Activated CD4-positive, alpha-beta T cell treated with anti-CD3 and anti-CD28 coated beads, Interleukin-2, amount 10 ng/mL, durations not matched to agents 7 days and 5 days (primary cell): ENCODE results near the gene MAP2K7. TPM values are rescaled to one million over a fixed set of nuclear protein-coding genes. Genes with fewer than 3 reads are reported as not detected.
"Not testable (repeated sequence)": the region's sequence is repeated elsewhere in the genome, so short reads cannot be mapped to it uniquely, and the experiment has no call there.

Source experiments
- CTCF ChIA-PET: fragments of 350-600 bp; sonication (Branson Sonifier 250); formaldehyde crosslinking; loops from one replicate; lab custom pipeline; 2021; ENCODE audit warnings: antibody characterized with exemption; lab: Charles Lee
- POLR2A ChIA-PET: fragments of 350-600 bp; sonication (Branson Sonifier 250); formaldehyde crosslinking; loops from one replicate; lab custom pipeline; 2021; ENCODE audit warnings: antibody characterized with exemption; lab: Charles Lee
- DNase-seq: peaks from one replicate; pipeline ENCODE4 v3.0.0-alpha.2; 2020
- H3K27ac Mint-ChIP-seq: one replicate; pipeline ENCODE4 v1.8.0; 2021; ENCODE audit warnings: mild to moderate bottlenecking, moderate library complexity, mixed read lengths
- H3K27me3 Mint-ChIP-seq: one replicate; pipeline ENCODE4 v1.8.0; 2021; ENCODE audit warnings: mixed read lengths
- H3K36me3 Mint-ChIP-seq: one replicate; pipeline ENCODE4 v1.8.0; 2021; ENCODE audit warnings: low read depth, mixed read lengths
- H3K4me1 Mint-ChIP-seq: one replicate; pipeline ENCODE4 v1.8.0; 2021; ENCODE audit warnings: mixed read lengths
- H3K4me3 Mint-ChIP-seq: one replicate; pipeline ENCODE4 v1.8.0; 2021; ENCODE audit warnings: mild to moderate bottlenecking, moderate library complexity, mixed read lengths
- H3K9me3 Mint-ChIP-seq: one replicate; pipeline ENCODE4 v1.8.0; 2021; ENCODE audit warnings: mixed read lengths
- total RNA-seq, 2 experiments: library from RNA; stranded (reverse); gene quantifications; one replicate each; pipeline ENCODE4 v1.2.3, GENCODE V29; 2021

The MAP2K7 gene
- total RNA-seq, result 10 to 100 TPM; 44.1 to 45.6 TPM

- peaks cover 29% of the 10 kb centered on the region for H3K4me1 Mint-ChIP-seq
- peaks cover 10% of the 10 kb centered on the region for H3K36me3 Mint-ChIP-seq
- no peaks in the 10 kb centered on the region for H3K27me3 Mint-ChIP-seq
- peak within 1 kb of the TSS; percentile 81 for H3K4me3 Mint-ChIP-seq
- DNase-seq, result peak; percentile 100
- H3K9me3 Mint-ChIP-seq, result no peaks in the 10 kb centered on the region
- ChIA-PET CTCF (interaction anchor here (0.6 to 1.6 kb wide), 18 partner anchors 8 to 335 kb away, joined by 3 to 19 read pairs (median 4); partner anchors contain the start of genes SNAPC2, TIMM44 and TRAPPC5), POLR2A (interaction anchor here (0.6 kb wide), 1 partner anchor 543 kb away, joined by 12 read pairs; no protein-coding TSS in a partner anchor)
- peak within 1 kb of the TSS; percentile 94 for H3K27ac Mint-ChIP-seq
These were observed at the start of gene MAP2K7 for GRCh38 chr19:7903244-7904073. MAP2K7 (plus strand) TSS chr19:7903877; CDS start chr19:7903945, 68 bp downstream.

GRCh38 chr19:7855426-7856108 is 48.1 kb upstream of the MAP2K7 start:
- Mint-ChIP-seq H3K27me3 (no peaks in the 10 kb centered on the region), H3K27ac (no peak overlapping the region), H3K4me3 (no peak overlapping the region), H3K36me3 (no peaks in the 10 kb centered on the region), H3K4me1 (peaks cover 3% of the 10 kb centered on the region), H3K9me3 (no peaks in the 10 kb centered on the region)
- CTCF ChIA-PET, result no interaction called here
- POLR2A ChIA-PET, result no interaction called here
- no peak for DNase-seq

GRCh38 chr19:7856109-7856591 is 47.5 kb upstream of the MAP2K7 start:
- POLR2A ChIA-PET, result no interaction called here
- peaks cover 3% of the 10 kb centered on the region for H3K27me3 Mint-ChIP-seq
- H3K27ac Mint-ChIP-seq, result no peak overlapping the region
- no peak for DNase-seq
- H3K4me1 Mint-ChIP-seq, result peaks cover 3% of the 10 kb centered on the region
- no peaks in the 10 kb centered on the region for H3K36me3 Mint-ChIP-seq
- CTCF ChIA-PET, result no interaction called here
- H3K4me3 Mint-ChIP-seq, result no peak overlapping the region
- H3K9me3 Mint-ChIP-seq, result no peaks in the 10 kb centered on the region

DNA sequence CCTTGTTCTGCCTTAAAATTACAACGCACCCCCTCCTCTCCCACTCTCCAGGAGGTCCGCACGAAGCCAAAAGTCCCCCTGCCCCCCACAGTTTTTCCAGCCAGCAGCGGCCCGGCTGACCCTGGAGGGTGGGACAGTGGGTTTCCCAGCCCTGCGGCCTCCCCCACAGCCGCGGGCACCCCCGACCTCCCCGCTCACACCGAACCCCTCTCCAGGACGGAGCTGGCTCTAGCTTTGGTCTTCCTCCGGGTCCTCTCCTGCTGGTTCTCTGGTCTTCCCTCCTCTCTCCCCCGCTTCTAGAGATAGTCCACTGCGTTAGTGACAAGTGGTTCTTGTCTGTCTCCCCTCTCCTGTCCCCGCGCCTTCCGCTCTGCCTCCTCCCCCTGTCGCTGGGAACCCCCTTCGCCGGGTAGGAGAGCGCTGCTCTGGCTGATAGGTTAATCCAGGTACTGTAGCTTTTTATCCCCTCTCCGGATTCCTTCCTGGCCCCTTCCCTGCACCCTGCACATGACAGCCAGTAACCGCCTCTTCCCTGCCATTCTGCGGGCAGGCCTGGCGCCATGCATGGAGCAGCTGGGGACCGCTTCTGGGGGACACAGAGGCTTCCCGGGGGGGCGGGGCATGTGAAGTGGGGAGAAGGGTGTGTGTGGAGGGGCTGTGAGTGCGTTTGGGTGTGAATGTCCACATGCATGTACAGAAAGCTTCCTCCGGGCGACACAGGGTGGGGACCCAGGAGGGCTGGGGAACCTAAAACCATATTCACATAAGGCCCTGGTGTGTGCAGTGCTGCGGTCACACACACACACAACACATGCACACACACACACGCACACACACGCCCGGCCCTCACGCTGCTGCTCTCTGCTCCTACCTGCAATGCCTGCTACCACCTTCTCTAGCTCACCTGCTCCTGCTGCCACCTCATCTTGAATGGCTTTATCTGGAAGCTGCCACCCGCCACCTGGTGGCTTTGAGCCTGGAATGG is 46.7 kb upstream of the MAP2K7 start:
- Mint-ChIP-seq H3K4me3 (no peak overlapping the region), H3K27ac (no peak overlapping the region)

GRCh38 chr19:7857727-7858108 is 46.0 kb upstream of the MAP2K7 start:
- Mint-ChIP-seq H3K4me3 (no peak overlapping the region), H3K9me3 (no peaks in the 10 kb centered on the region), H3K36me3 (no peaks in the 10 kb centered on the region), H3K27ac (no peak overlapping the region), H3K4me1 (peaks cover 3% of the 10 kb centered on the region), H3K27me3 (peaks cover 6% of the 10 kb centered on the region)
- ChIA-PET POLR2A (no interaction called here), CTCF (interaction anchor here (0.5 to 4.9 kb wide), 5 partner anchors 11 to 269 kb away, joined by 3 to 28 read pairs (median 3); partner anchors contain the start of genes MAP2K7 and TIMM44)
- DNase-seq, result no peak

More for the DNA sequence above, 46.7 kb upstream of the MAP2K7 start:
- Mint-ChIP-seq H3K9me3 (no peaks in the 10 kb centered on the region), H3K27me3 (peaks cover 6% of the 10 kb centered on the region), H3K36me3 (no peaks in the 10 kb centered on the region), H3K4me1 (peaks cover 3% of the 10 kb centered on the region)
- ChIA-PET POLR2A (no interaction called here), CTCF (interaction anchor here (1.4 to 4.9 kb wide), 2 partner anchors 12 to 87 kb away, joined by 8 to 28 read pairs; partner anchors contain the start of gene TIMM44)
- no peak for DNase-seq

GRCh38 chr19:7858109-7858770 is 45.4 kb upstream of the MAP2K7 start:
- Mint-ChIP-seq H3K27me3 (peaks cover 6% of the 10 kb centered on the region), H3K4me3 (no peak overlapping the region), H3K36me3 (no peaks in the 10 kb centered on the region), H3K4me1 (no peaks in the 10 kb centered on the region), H3K9me3 (no peaks in the 10 kb centered on the region), H3K27ac (no peak overlapping the region)
- no peak for DNase-seq
- CTCF ChIA-PET, result interaction anchor here (0.5 to 4.9 kb wide), 5 partner anchors 11 to 269 kb away, joined by 3 to 28 read pairs (median 3); partner anchors contain the start of genes MAP2K7 and TIMM44
- POLR2A ChIA-PET, result no interaction called here

GRCh38 chr19:7859087-7859486 is 44.6 kb upstream of the MAP2K7 start:
- POLR2A ChIA-PET, result not testable (repeated sequence)

GRCh38 chr19:7859831-7860713 is 43.6 kb upstream of the MAP2K7 start:
- peaks cover 5% of the 10 kb centered on the region for H3K4me1 Mint-ChIP-seq
- DNase-seq, result no peak
- ChIA-PET CTCF (interaction anchor here (4.9 kb wide), 1 partner anchor 9 kb away, joined by 28 read pairs; no protein-coding TSS in a partner anchor), POLR2A (no interaction called here)
- peaks cover 9% of the 10 kb centered on the region for H3K27me3 Mint-ChIP-seq
- H3K36me3 Mint-ChIP-seq, result no peaks in the 10 kb centered on the region
- H3K27ac Mint-ChIP-seq, result no peak overlapping the region
- no peaks in the 10 kb centered on the region for H3K9me3 Mint-ChIP-seq
- H3K4me3 Mint-ChIP-seq, result no peak overlapping the region

More at GRCh38 chr19:7859087-7859486, 44.6 kb upstream of the MAP2K7 start:
- not testable (repeated sequence) for H3K27ac Mint-ChIP-seq, H3K4me3 Mint-ChIP-seq, H3K4me1 Mint-ChIP-seq, H3K36me3 Mint-ChIP-seq, H3K27me3 Mint-ChIP-seq, DNase-seq, H3K9me3 Mint-ChIP-seq
- CTCF ChIA-PET, result interaction anchor here (1.5 to 4.9 kb wide), 2 partner anchors 10 to 24 kb away, joined by 3 to 28 read pairs; no protein-coding TSS in a partner anchor

DNA sequence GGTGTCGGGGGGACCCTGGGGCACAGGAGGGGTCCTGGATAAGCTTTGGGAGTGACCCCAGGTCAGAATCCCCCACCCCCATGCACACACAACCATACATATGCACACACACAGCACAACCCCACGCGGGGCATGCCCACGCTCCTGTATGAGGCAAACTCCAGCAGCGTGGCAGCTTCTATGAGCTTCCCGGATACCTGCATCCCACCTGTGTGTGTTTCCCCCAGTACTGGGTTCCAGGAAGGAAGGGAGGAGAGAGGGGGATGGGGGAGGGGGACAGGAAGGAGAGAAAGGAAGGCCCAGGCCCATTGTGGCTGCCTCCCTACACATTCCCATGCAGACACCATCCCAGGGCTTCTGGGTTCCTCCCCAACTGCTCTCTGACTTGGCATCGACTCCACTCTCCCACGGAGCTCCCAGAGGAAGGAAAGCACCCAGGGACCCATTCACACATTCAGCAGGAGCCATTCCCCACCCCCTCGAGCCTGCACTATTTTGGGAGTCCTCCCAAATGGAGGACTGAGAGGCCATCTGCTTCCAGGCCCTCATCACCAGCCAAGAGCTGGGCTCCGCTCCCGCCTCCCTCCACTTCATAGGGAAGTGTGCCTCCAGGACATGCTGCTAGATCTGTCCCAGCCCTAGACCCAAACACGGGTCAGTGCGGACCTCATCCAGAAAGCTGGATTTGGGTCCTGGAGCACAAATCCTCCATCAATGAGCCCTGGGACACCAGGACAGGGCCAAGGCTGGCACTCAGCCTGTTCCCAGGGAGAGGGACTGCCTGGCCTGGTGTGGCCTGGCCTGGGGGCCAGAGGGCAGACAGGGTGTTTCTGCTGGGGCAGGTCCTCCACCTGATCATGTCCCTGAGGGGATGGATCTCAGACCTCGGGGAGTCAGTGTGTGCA is 42.7 kb upstream of the MAP2K7 start:
- H3K4me3 Mint-ChIP-seq, result no peak overlapping the region
- POLR2A ChIA-PET, result no interaction called here
- H3K27me3 Mint-ChIP-seq, result peaks cover 13% of the 10 kb centered on the region
- no peaks in the 10 kb centered on the region for H3K9me3 Mint-ChIP-seq
- no peak overlapping the region for H3K27ac Mint-ChIP-seq
- CTCF ChIA-PET, result interaction anchor here (0.5 to 4.9 kb wide), 5 partner anchors 8 to 371 kb away, joined by 3 to 28 read pairs (median 4); partner anchors contain the start of gene MAP2K7
- no peak for DNase-seq
- H3K36me3 Mint-ChIP-seq, result no peaks in the 10 kb centered on the region
- H3K4me1 Mint-ChIP-seq, result peaks cover 11% of the 10 kb centered on the region
